Fibroblast of pulmonary artery (primary cell): ENCODE results near the gene MRPL37.
A peak's percentile ranks its signal among the peaks of the same experiment; 100 is the strongest.

Experiments
- DNase-seq: peaks from one replicate; pipeline ENCODE4 v3.0.0-alpha.2; 2010; ENCODE audit warnings: low read depth
- H3K4me3 ChIP-seq: replicated peaks from 2 replicates; pipeline ENCODE4 v1.5.1; 2011; ENCODE audit warnings: low read depth, mild to moderate bottlenecking, control low read depth, low read length, moderate library complexity
- TF ChIP-seq, protein P1 (sequence below): IDR thresholded peaks from 2 replicates; pipeline ENCODE4 v1.5.1; 2011; ENCODE audit warnings: mild to moderate bottlenecking, control low read depth, low read length, inconsistent platforms; ENCODE audit errors: missing control alignments

The MRPL37 gene

DNA sequence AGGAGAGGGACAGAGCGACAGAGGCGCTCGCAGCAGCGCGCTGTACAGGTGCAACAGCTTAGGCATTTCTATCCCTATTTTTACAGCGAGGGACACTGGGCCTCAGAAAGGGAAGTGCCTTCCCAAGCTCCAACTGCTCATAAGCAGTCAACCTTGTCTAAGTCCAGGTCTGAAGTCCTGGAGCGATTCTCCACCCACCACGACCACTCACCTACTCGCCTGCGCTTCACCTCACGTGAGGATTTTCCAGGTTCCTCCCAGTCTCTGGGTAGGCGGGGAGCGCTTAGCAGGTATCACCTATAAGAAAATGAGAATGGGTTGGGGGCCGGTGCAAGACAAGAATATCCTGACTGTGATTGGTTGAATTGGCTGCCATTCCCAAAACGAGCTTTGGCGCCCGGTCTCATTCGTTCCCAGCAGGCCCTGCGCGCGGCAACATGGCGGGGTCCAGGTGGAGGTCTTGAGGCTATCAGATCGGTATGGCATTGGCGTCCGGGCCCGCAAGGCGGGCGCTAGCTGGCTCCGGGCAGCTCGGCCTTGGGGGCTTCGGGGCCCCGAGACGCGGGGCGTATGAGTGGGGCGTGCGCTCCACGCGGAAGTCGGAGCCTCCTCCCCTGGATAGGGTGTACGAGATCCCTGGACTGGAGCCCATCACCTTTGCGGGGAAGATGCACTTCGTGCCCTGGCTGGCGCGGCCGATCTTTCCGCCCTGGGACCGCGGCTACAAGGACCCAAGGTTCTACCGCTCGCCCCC is at the start of gene MRPL37, which contains the start of gene CYB5RL:
MRPL37 (plus strand) TSS at position 403 of the 754 bp plus-strand sequence; CDS start at position 480, 77 bp downstream.
CYB5RL (minus strand) TSS at position 266 of the 754 bp plus-strand sequence. CDS start 4,414 bp downstream, outside the sequence.
- peak within 1 kb of the TSS; percentile 97 for H3K4me3 ChIP-seq
- DNase-seq = peak; percentile 98
- TF ChIP-seq, protein P1, sequence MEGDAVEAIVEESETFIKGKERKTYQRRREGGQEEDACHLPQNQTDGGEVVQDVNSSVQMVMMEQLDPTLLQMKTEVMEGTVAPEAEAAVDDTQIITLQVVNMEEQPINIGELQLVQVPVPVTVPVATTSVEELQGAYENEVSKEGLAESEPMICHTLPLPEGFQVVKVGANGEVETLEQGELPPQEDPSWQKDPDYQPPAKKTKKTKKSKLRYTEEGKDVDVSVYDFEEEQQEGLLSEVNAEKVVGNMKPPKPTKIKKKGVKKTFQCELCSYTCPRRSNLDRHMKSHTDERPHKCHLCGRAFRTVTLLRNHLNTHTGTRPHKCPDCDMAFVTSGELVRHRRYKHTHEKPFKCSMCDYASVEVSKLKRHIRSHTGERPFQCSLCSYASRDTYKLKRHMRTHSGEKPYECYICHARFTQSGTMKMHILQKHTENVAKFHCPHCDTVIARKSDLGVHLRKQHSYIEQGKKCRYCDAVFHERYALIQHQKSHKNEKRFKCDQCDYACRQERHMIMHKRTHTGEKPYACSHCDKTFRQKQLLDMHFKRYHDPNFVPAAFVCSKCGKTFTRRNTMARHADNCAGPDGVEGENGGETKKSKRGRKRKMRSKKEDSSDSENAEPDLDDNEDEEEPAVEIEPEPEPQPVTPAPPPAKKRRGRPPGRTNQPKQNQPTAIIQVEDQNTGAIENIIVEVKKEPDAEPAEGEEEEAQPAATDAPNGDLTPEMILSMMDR = no peak

DNA sequence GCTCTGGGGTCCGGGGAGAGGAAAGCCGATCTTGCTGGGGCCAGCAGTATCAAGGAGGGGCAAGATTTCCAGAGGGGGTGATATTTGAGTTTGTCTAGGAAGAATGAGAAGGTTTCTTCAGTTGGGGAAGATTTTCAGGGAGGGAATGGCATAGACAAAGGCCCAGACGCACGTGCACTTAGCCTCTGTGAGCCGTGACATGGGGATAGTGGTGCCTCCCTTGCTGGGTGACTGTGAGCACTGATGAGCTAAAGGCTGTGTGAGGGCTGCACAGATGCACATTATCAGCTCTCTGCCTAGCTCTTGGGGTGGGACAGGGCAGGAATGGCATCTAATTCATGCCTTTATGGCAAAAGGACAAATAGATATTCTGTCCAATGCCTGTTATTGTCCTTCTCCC is 49.0 kb upstream of the MRPL37 start:
- no peak for DNase-seq
- H3K4me3 ChIP-seq = no peak overlapping the region
- TF ChIP-seq, protein P1 = no peak

DNA sequence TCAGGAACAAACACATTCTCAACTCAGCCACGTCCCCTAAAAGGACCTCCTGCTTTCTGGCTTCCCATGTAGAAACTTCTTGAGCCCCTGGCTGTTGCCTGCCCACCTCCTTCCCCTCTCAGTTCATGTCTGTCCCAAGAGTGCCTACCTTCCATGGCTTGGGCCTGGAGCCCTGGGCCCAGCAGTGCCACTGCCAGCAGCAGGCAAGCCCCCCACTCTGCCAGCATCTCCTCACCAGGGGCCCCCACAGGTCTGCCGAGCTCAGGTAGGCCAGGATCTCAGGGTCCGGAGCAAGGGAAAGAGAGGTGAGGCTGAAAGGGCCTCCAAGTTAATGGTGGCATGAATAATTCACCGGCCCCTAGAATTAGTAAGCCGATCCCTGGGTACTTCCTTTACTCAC is 47.3 kb upstream of the MRPL37 start, which contains the start of gene CDCP2:
CDCP2 (minus strand) TSS at position 305 of the 400 bp plus-strand sequence; CDS start at position 227, 78 bp downstream.
- DNase-seq = no peak
- TF ChIP-seq, protein P1 = no peak
- no peak within 1 kb of the TSS for H3K4me3 ChIP-seq

- peak; percentile 81 for DNase-seq
- no peak overlapping the region for H3K4me3 ChIP-seq
- TF ChIP-seq, protein P1 = no peak
These were observed 46.2 kb upstream of the MRPL37 start for GRCh38 chr1:54153535-54154439.

- TF ChIP-seq, protein P1 = no peak
- no peak overlapping the region for H3K4me3 ChIP-seq
- no peak for DNase-seq
These were observed 43.8 kb upstream of the MRPL37 start for GRCh38 chr1:54156201-54156600.

GRCh38 chr1:54156986-54157385 is 43.0 kb upstream of the MRPL37 start:
- H3K4me3 ChIP-seq = no peak overlapping the region
- TF ChIP-seq, protein P1 = no peak
- no peak for DNase-seq
